NCI-H2029 (cell line): ENCODE measurements around the gene ACSF3.

ENCODE experiments used
- DNase-seq: peaks from one replicate; lab custom pipeline; 2025; lab: John Stamatoyannopoulos, UW

ACSF3 gene

DNA sequence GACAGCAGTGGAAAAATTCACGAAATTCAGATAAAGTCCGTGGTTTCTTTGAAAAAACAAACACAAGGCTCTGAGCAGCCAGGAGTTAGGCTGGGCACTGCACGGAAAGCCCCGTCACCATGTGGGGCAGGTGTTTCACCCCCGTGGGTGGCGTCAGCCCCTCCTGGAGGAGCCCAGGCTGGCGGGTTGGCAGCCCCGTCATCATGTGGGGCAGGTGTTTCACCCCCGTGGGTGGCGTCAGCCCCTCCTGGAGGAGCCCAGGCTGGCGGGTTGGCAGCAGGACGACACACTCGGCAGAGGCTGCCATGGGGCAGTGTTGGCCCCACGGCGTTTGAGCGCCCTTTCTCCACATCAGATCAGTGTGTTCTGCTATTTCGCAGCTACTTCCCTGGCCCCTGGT lies 38.1 kb downstream of the ACSF3 start:
- DNase-seq, result no peak

DNA sequence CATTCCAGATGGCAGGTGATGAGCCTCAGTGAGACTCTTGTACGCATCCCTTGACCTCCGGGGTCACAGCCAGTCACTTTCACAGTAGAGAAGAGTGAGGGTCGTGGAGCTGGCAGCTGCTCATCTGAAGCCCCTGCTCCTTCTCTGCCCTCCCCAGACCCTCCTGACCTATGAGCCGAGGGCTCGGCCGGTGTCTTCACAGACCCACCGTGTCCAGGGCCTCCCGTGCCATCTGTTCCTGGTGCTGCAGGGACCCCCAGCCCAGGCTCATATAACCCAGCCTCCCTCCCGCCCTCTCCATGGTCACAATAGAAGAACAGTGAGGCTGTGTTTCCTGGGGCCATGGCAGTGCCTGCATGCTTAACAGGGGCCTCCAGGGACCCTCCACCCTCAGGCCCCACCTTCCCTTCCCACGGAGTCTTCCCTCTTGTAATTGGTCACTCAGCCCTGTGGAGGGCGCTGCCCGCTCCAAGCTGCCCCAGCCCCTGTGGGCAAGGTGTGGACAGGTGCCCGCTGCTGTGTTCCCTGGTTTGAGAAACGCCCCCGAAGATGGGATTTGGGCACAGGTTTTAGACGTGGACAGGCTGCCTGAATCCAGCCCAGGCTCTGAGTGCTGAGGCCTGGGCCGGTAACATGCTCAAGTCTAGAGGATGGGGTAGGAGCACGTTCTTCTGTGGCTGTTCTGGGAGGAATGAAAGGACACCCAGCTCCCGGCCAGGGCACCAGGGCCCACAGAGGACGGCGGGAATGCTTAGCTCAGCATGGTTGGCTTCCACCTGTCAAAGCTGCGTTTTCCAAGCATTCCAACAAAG lies 38.7 kb downstream of the ACSF3 start:
- no peak for DNase-seq

DNA sequence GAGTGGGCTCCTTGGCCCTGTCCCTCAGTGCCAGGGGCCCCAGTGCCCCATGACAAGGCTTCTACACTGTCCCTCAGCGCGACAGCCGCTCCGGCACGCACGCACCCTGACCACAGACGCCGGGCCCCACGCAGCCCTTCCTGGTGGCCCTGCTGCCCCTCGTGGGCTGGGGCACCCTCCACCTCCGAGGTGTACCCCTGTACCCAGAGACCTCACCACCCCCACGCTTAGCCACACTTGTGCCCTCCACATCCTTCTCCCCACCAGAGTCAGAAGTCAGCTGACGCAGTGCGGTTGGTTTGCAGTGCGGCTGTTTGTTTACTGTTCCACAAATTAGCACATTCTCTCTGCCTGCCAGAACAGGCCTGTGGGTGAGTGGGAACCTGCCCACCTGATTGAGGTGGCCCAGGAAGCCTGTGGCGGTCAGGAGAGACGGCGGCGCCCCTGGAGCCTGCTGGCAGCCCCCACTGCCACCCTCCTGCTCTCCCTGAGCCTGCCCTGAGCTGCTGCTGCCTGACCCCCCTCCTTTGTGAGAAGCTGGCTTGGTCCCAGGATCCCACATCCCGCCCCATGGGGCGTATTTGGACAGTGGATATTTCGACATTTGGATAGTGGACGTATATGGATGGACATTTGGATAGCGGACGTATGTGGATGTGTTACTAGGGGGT lies 39.9 kb downstream of the ACSF3 start:
- DNase-seq, result no peak

DNA sequence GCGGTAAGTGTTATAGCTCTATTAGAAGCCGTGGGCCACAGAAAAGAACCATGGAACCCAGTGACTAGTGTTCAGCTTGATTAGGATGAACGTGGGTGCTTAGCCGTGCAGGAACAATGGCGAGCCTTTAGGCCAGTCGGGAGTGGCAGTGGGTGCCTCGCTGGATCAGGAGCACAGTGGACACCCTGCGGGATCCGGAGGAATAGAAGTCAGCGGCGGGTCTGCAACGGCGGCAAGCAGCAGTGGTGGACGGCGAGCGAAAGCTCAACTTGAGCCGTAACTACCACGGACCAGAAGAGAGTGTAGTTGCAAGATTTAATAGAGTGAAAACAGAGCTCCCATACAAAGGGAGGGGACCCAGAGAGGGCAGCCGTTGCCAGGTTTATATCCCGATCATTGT lies 40.6 kb downstream of the ACSF3 start:
- DNase-seq, result no peak

DNA sequence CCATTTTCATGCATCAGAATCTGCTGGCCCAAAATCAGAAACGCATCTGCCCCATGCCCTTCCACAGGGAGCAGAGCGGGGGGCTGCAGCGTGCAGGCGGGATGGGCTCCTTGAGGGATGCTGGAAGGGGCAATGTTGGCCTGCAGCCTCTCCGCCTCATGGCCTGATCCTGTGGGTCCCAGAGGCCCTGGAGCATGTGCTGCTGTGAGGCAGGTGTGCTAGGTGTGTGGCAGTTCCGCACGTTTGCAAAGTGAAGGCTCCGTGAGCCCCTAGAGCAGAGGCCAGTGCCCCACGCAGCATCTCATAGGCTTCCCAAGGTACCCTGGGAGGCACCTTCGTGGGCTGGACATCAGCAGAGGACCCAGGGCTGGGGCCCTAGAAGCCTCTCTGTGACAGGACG lies 41.5 kb downstream of the ACSF3 start:
- no peak for DNase-seq

DNA sequence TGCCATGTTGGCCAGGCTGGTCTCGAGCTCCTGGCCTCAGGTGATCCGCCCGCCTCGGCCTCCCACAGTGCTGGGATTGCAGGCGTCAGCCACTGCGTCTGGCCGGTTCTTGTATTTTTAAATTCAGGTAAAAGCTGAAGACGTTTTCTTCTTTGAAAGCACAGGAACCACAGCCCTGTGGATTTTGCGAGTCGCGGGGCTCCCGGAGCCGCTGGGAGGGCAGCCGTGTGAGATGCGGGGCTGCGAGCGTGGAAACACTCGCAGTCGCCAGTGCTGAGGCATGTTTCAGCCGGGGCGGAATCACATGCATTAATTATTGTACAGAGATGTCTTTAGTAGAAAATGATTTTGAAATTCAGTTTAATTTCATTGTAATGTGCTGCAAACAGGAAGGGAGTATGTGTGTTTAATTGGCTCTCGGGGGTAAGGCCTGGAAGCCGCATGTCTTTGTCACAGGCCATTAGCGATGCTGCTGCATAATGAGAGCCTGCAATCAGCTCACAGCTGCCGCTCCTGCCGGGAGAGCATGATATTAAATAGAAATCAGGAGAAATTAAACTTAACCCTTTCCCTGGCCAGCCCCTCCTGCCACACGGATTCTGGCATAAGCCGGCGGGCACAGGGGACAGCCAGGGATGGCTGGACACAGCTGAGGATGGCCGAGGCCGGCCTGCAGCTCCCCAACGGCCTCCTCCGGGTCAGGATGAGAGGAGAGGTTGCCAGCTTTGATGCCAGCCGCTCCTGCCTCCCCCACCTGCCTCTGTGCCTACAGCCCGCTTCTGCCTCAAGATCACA lies 42.5 kb downstream of the ACSF3 start:
- DNase-seq, result no peak

DNA sequence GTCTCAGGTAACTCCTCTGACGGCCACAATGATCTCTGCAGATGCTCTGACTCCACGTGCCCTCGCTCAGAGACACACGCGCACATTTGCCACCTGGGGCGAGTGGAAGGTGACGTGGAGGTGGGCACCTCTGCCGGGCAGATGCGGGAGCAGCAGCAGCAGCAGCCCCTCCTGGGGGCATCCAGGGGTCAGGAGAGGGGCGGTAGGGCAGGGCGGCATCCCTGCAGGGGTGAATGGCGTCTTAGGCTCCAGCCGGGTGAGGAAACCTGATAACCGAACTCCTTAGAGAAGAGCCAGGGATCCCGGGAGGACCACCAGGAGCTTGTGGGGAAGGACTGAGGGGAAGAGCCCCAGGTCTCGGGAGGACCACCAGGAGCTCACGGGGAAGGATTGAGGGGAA lies 43.3 kb downstream of the ACSF3 start:
- no peak for DNase-seq

DNA sequence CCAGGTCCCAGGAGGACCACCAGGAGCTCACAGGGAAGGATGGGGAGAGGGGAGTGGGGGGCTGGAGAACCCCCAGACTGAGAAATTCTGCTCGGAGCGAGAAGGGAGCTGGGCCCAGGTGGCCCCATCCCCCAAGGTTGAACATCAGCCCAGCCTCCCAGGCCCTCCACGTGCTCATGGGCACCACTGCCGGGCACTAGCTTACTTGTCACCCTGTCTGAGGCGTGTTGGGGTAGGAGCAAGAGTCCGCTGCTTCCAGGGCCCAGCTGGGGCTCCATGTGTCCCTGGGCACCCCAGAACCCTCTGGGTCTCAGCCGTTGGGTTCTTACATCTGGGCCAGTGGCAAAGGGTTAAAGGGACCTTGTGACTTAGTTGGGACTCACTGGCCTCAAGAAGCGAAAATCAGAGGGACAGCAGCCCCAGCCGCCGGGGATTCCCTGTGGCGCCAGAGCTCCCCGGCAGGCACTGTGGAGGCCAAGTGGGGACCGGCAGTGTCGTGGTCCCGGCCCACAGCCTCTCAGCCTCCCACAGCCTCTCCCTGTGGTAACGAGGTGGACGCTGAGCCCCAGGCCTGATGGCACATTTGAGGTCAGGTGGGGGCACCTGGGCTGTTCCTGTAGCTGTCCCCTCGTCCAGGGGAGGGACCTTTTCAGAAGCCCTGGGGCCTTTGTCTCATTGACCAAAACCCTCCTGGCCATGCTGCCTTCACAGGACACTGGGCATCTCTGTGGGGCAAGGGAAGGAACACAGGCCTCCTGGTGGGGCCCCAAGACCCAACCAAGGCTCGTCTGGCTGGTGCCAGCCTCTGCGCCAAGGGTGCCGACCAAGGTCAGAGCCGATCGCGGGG lies 44.2 kb downstream of the ACSF3 start:
- DNase-seq, result no peak

DNA sequence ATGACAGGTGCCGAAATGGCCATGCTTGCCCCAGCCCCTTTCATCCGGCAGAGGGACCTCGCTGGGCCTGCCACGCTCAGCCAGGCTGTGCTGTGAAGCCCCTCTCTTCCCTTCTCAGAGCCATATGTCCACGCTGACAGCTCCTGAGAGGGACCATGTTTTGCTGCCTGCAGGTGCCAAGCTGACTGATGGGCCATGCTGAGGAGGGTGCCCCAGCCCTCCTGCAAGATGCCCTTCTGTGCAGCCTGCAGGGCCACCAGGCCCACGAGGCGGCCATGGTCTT lies 44.8 kb downstream of the ACSF3 start:
- no peak for DNase-seq

DNA sequence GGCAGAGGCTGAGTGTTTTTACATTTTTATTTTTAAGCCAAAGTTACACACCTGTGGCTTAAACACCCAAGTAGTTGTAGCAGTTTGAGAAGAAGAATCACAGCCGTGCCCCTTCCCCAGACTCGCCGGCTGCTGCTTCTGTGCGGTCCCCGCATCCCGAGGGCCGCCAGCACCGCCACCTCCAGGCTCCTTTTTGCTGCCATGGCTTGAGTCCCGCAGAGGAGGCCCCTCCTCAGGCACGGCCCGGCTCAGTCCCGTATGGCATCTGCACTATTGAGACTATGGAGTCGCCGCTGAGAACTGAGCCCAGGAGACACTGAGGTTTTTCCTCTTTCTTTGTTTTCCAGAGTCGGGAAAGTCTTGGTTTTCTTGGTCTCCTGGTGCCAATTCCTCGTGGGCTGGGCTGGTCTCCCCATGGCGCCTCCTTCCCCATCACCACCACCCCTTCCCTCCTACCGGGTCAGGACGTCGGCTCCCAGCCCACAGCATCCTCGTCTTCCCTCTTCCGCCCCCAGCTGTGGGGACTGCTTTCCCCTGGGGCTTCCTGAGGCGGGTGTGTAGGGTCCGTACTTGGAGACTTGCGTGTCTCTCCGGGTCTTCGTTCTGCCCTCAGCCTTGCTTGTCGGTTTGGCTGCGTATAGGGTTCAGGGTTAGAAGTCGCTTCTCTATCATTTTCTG lies 45.3 kb downstream of the ACSF3 start:
- DNase-seq, result no peak

DNA sequence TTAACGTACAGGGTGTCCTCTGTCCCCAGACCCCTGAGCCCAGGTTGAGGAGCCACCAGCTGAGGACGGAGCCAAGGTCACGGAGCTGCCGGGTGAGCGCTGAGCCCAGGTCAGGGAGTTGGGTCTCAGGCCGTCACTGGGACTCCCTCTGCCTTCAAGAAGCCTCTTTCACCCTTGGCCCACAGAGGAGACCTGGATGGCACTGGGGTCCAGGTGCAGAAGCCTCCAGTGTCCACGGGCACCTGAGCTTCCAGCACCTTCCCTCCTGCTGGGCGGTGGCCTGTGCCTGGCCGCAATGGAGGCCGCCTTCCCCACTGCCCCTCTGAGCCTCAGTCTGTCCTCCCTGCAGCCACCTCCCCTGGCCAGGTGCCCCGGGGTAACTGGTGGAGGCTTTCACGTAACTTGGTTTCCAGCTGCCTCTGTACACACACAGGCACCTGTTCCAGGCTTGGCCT lies 46.3 kb downstream of the ACSF3 start:
- DNase-seq, result no peak

DNA sequence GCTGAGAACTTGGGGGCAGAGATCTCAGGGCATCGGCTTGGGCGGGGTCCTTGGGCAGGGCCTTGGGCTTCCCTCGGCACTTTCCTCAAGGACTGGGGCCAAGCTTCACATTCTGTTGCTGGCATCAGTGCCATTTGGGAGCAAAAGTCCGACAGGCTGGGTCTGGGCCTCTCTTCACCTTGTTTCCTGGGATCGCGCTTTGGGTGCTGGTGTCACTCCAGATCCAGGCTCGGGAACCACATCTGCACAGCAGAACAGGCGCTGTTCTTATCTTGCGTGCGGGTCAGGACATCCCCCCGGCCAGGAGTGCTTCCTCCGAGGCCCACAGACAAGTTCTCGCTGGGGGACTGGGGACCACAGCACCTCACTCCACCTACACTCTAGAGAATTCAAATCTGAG lies 46.7 kb downstream of the ACSF3 start:
- DNase-seq, result no peak

DNA sequence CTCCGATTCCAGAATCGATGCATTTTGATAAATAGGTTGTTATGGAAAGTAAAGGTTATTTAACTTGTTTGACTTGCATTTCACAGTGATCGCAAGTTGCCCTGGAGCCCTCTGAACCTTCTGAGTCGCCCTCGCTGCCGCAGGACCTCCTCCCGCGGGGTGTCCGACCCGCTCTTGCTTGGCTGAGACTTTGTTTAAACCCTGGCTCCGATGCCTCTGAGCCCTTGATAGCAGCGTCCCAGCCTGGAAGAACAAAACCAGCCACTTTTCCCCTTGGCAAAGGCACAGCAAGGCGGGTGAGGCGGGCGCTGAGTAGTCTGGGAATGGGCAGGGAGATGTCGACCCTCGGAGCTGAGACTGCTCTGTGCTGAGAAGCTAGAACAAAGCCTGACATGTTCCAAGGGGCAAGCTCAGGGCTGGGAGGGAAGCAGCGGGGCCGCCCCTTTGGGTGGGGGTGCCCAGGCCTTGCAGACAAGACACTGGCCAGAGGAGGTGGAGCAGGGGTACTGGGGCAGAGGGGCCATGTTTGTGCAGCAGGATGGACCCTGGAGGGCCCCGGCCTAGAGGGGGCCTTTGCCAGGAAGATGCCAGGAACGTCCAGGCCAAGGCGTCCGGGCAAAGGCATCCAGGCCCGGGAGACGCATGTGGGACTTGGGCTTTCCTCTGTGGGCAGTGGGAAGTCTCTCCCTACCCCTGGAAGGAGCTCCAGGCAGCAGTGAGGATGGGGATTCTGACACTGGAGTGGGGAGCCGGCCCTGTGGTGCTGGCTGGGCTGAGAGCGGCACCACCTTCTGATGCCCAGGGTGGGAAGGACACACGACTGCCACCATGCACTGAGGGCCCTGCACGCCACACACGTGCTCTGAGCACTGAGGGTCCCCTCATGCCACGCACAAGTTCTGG lies 47.6 kb downstream of the ACSF3 start:
- no peak for DNase-seq

DNA sequence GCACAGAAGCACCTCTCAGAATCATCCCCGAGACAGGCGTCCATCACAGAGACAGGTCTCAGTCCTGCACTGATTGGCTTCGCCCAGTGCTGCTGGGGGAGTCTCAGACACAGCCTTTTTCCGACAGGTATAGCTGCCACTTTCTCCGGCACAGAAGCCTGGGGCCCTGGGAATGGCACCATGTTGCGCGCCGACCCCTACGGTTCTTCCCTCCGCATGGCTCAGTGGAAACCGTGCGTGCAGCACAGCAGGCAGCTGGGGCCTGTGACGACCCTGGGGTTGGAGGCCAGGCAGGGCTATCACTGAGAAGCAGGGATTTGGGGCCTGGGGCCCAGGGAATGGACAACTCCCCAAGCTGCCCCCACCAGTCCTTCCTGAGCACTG lies 48.2 kb downstream of the ACSF3 start:
- no peak for DNase-seq

DNA sequence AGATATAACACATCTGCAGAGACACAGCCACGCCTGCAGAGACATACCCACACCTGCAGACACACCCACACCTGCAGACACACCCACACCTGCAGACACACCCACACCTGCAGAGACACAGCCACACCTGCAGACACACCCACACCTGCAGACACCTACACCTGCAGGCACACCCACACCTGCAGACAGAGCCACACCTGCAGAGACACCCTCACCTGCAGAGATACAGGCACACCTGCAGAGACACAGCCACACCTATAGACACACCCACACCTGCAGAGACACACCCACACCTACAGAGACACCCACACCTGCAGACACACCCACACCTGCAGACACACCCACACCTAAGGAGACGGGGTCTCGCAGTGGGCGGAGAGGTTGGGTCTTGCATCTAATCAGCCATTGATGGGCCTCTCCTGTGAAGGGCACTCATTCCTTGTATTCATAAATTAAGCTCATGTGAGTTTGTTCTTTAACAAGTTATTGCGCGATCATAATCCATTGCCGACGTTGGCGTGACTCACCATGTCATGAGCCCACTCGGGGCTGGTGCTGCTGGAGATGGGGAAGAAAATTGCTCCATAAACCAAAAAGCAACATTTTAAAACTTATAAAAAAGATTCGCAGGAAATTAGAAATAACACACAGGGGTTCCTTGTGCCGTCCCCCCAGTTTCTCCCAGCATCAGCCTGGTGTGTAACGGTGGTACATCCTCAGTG lies 49.0 kb downstream of the ACSF3 start:
- no peak for DNase-seq

DNA sequence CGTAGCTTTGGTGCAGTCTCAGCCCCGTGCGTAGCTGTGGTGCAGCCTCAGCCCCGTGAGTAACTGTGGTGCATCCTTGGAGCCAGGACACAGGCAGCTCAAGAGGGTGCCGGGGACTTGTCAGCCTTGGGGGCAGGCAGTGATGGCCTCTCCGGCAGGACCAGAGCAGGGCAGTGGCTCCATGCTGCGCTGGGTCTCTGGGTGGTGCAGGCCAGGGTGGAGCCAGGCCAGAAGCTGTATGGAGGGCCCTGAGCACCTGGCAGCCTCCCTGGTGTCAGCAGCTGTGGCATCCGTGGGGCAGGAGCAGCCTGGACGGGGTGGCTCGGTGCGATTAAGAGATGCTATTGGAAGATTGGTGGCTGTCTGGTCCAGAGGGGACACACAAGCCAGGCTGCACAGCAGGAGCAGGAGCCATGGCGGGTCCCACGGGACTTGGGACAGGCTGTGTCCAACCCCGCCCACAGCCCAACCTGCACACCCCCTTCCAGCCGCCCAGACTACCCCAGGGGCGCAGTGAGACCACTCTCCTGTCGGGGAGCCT lies 49.6 kb downstream of the ACSF3 start:
- no peak for DNase-seq

DNA sequence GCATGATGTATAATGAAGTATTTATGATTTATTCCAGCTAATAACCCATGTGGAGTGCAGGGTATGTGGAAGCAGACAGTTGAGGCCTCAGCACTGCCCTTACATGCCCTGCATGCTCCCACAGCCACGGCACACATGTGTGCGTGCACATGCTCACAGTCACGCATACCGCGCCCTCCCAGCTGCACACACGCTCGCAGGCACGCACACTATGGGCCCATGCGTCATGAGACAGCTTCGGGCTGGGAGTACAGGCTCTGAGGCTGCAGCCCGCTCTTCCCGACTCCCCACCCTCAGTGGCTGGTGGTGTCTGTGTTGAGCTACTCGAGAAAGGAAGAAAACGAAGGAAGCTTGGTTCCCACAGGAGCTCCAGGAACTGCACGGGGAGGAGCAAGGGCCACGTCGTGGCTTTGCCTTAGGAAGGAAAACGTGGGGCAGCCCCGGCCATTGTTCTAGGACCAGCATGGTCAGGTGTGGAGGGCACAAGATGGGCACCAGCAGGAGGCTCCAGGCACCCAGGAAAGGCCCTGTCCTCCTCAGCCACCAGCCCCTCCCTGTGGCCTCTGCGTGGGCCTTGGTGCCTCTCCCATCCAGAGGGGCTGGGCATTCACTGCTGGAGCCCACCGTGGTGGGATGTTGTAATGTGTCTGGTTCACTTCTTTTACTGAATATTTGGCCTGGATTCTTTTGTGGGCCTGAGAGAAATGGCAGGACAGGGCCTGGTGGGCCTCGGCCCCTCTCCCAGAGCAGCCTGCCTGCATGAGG lies 50.4 kb downstream of the ACSF3 start:
- no peak for DNase-seq

DNA sequence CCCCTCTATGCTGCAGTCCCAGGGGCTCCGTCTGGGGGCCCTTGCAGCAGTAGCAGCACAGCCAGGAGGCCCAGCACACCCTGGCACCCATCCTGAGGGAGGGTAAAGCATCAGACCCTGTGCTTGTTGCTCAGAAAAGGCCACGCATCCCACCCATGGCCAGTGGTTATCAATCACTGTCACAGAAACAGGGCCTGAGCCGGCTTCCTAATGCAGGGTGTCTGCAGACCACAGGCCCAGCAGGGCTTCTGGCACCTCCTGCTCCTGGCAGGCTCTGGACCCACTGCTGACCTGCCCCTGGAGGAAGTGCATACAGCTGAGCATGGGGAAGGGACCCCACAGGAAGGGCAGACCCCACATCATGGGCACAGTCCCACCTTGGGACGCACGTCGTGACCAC lies 51.0 kb downstream of the ACSF3 start:
- DNase-seq, result no peak
